ENCODE data around the gene APBA3. TPM values are rescaled to one million over a fixed set of nuclear protein-coding genes. Genes with fewer than 3 reads are reported as not detected.

Gene APBA3
- total RNA-seq, 1 donor: 24.2 TPM

DNA sequence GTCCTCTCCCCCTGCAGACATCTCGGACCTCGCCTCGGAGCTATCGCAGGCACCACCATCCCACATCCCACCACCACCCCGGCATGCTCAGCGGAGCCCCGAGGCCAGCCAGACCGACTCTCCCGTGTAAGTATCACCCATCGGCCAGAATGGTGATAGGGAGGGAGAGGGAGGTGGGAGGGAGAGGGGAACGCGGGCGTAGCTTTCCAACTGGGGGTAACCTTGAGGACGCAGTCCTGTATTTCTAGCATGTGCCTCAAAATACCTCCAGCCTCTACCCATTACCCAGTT is 27.2 kb downstream of the APBA3 start:
- DNase-seq (ENCODE audit: insufficient read length, low spot score, missing footprints): peak; percentile 39

GRCh38 chr19:3733549-3734309 is 27.8 kb downstream of the APBA3 start:
- no peak for TF ChIP-seq CTCF (IDR thresholded peaks at IDR 0.05; ENCODE audit: extremely low read depth, low read depth, low read length)

More for the DNA sequence above, 27.2 kb downstream of the APBA3 start:
- no peaks in the 10 kb centered on the region for H3K9me3 ChIP-seq (ENCODE audit: low read depth, low read length)
- no peak overlapping the region for H3K4me2 ChIP-seq (ENCODE audit: insufficient read depth, low read length)
- no peak for TF ChIP-seq CTCF (IDR thresholded peaks at IDR 0.05; ENCODE audit: extremely low read depth, low read depth, low read length)
- no peak overlapping the region for H2AFZ ChIP-seq (ENCODE audit: low read length)
- no peaks in the 10 kb centered on the region for H3K79me2 ChIP-seq (ENCODE audit: insufficient read depth, low read length)
- H3K27me3 ChIP-seq (ENCODE audit: insufficient read depth, low read length): no peaks in the 10 kb centered on the region
- no peaks in the 10 kb centered on the region for H4K20me1 ChIP-seq (ENCODE audit: insufficient read depth, low read length)
- H3K4me3 ChIP-seq (ENCODE audit: insufficient read depth, low read length): no peak overlapping the region
- H3K36me3 ChIP-seq (ENCODE audit: insufficient read depth, low read length): no peaks in the 10 kb centered on the region
- H3K27ac ChIP-seq (ENCODE audit: low read depth, low read length): no peak overlapping the region
- H3K4me1 ChIP-seq (ENCODE audit: insufficient read depth, low read length): no peaks in the 10 kb centered on the region

DNA sequence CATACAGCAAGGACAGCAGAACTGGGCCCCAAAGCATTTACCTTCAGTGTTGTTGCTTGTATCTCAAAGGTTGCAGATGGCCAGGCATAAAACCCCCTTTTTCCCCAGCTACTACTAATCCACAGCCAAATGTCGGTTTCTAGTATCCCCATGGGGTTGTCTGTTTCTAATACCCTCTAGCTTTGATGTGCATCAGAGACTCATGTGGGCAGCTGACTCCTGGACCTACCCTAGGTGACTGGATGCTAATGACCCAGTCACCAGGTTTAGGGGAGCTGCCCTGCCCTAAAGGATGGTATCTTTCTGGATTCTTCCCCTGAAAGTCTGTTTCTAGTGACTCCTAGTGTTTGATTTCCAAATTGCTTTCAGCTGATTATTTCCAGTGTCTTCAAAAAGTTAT is 29.4 kb downstream of the APBA3 start:
- Histone ChIP-seq H3K79me2 (ENCODE audit: insufficient read depth, low read length) (no peaks in the 10 kb centered on the region), H3K4me3 (ENCODE audit: insufficient read depth, low read length) (no peak overlapping the region), H3K27me3 (ENCODE audit: insufficient read depth, low read length) (no peaks in the 10 kb centered on the region), H3K9me3 (ENCODE audit: low read depth, low read length) (no peaks in the 10 kb centered on the region), H2AFZ (ENCODE audit: low read length) (no peak overlapping the region), H3K27ac (ENCODE audit: low read depth, low read length) (no peak overlapping the region), H3K36me3 (ENCODE audit: insufficient read depth, low read length) (no peaks in the 10 kb centered on the region), H4K20me1 (ENCODE audit: insufficient read depth, low read length) (no peaks in the 10 kb centered on the region), H3K4me1 (ENCODE audit: insufficient read depth, low read length) (no peaks in the 10 kb centered on the region), H3K4me2 (ENCODE audit: insufficient read depth, low read length) (no peak overlapping the region)
- peak; percentile 68 for DNase-seq (ENCODE audit: insufficient read length, low spot score, missing footprints)
- no peak for TF ChIP-seq CTCF (IDR thresholded peaks at IDR 0.05; ENCODE audit: extremely low read depth, low read depth, low read length)

More at GRCh38 chr19:3733549-3734309, 27.8 kb downstream of the APBA3 start:
- Histone ChIP-seq H3K4me2 (ENCODE audit: insufficient read depth, low read length) (no peak overlapping the region), H3K79me2 (ENCODE audit: insufficient read depth, low read length) (no peaks in the 10 kb centered on the region), H3K27me3 (ENCODE audit: insufficient read depth, low read length) (no peaks in the 10 kb centered on the region), H3K4me1 (ENCODE audit: insufficient read depth, low read length) (no peaks in the 10 kb centered on the region), H4K20me1 (ENCODE audit: insufficient read depth, low read length) (no peaks in the 10 kb centered on the region), H3K36me3 (ENCODE audit: insufficient read depth, low read length) (no peaks in the 10 kb centered on the region), H3K9me3 (ENCODE audit: low read depth, low read length) (no peaks in the 10 kb centered on the region), H3K4me3 (ENCODE audit: insufficient read depth, low read length) (no peak overlapping the region), H3K27ac (ENCODE audit: low read depth, low read length) (no peak overlapping the region), H2AFZ (ENCODE audit: low read length) (no peak overlapping the region)
- peak; percentile 59 for DNase-seq (ENCODE audit: insufficient read length, low spot score, missing footprints)

DNA sequence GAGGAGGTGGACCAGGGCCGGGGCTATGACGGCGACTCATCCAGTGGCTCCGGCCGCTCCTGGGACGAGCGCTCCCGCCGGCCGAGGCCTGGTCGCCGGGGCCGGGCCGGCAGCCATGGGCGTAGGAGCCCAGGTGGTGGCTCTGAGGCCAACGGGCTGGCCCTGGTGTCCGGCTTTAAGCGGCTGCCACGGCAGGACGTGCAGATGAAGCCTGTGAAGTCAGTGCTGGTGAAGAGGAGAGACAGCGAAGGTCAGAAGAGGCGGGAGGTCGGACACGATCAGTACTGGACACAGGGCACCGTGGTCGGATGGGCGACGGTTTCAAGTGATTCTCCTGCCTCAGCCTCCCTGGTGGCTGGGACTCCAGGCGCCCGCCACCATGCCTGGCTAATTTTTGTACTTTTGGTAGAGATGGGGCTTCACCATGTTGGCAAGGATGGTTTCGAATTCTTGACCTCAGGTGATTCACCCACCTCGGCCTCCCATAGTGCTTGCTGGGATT is 31.0 kb downstream of the APBA3 start:
- DNase-seq (ENCODE audit: insufficient read length, low spot score, missing footprints): peak; percentile 36
- H4K20me1 ChIP-seq (ENCODE audit: insufficient read depth, low read length): no peaks in the 10 kb centered on the region
- H3K79me2 ChIP-seq (ENCODE audit: insufficient read depth, low read length): no peaks in the 10 kb centered on the region
- peaks cover 5% of the 10 kb centered on the region for H3K27me3 ChIP-seq (ENCODE audit: insufficient read depth, low read length)
- H2AFZ ChIP-seq (ENCODE audit: low read length): no peak overlapping the region
- no peaks in the 10 kb centered on the region for H3K36me3 ChIP-seq (ENCODE audit: insufficient read depth, low read length)
- H3K4me2 ChIP-seq (ENCODE audit: insufficient read depth, low read length): no peak overlapping the region
- TF ChIP-seq CTCF (IDR thresholded peaks at IDR 0.05; ENCODE audit: extremely low read depth, low read depth, low read length): no peak
- no peak overlapping the region for H3K4me3 ChIP-seq (ENCODE audit: insufficient read depth, low read length)
- no peaks in the 10 kb centered on the region for H3K9me3 ChIP-seq (ENCODE audit: low read depth, low read length)
- no peaks in the 10 kb centered on the region for H3K4me1 ChIP-seq (ENCODE audit: insufficient read depth, low read length)
- H3K27ac ChIP-seq (ENCODE audit: low read depth, low read length): no peak overlapping the region

Data from osteoblast (primary cell).